Neuronal stem cell (in vitro differentiated cells): Measurements from ENCODE around the gene WAC. TPM values are rescaled to one million over a fixed set of nuclear protein-coding genes. Genes with fewer than 3 reads are reported as not detected.
"Not testable (repeated sequence)": the region's sequence is repeated elsewhere in the genome, so short reads cannot be mapped to it uniquely, and the experiment has no call there.

ENCODE experiments used
- DNase-seq: peaks from one replicate; pipeline ENCODE4 v3.0.0-alpha.2; 2013; ENCODE audit warnings: low spot score
- H2AFZ ChIP-seq: one replicate; pipeline ENCODE4 v1.6.1; 2013; ENCODE audit warnings: mild to moderate bottlenecking, low read length, inconsistent platforms
- H2AK5ac ChIP-seq: 2 replicates; pipeline ENCODE4 v1.6.1; 2013; ENCODE audit warnings: low read depth, mild to moderate bottlenecking, inconsistent platforms, low read length, moderate library complexity, mixed read lengths
- H2BK120ac ChIP-seq: 2 replicates; pipeline ENCODE4 v1.6.1; 2013; ENCODE audit warnings: low read depth, mild to moderate bottlenecking, inconsistent platforms, low read length, moderate library complexity, mixed read lengths
- H2BK12ac ChIP-seq: one replicate; pipeline ENCODE4 v1.6.1; 2013; ENCODE audit warnings: low read length, inconsistent platforms
- H2BK15ac ChIP-seq: 2 replicates; pipeline ENCODE4 v1.6.1; 2013; ENCODE audit warnings: mild to moderate bottlenecking, low read length, inconsistent platforms, mixed read lengths
- H2BK5ac ChIP-seq: one replicate; pipeline ENCODE4 v1.6.1; 2013; ENCODE audit warnings: inconsistent platforms, mild to moderate bottlenecking, low read length, moderate library complexity
- H3K14ac ChIP-seq: one replicate; pipeline ENCODE4 v1.6.1; 2013; ENCODE audit warnings: low read length, inconsistent platforms
- H3K18ac ChIP-seq: 2 replicates; pipeline ENCODE4 v1.6.1; 2013; ENCODE audit warnings: low read length, inconsistent platforms
- H3K23ac ChIP-seq: 2 replicates; pipeline ENCODE4 v1.6.1; 2013; ENCODE audit warnings: low read depth, mild to moderate bottlenecking, mixed read lengths, low read length, inconsistent platforms; ENCODE audit not compliant: poor library complexity
- H3K27ac ChIP-seq: replicated peaks from 3 replicates; pipeline ENCODE4 v1.5.1; 2013; ENCODE audit warnings: low read length, inconsistent platforms
- H3K27me3 ChIP-seq, 3 experiments: 2 replicates each; pipeline ENCODE4 v1.6.1; 2013; ENCODE audit warnings: low read length in 3 of 3, mild to moderate bottlenecking in 2 of 3, inconsistent platforms in 1 of 3, low read depth in 1 of 3, mixed read lengths in 1 of 3, moderate library complexity in 1 of 3; ENCODE audit not compliant: control insufficient read depth in 3 of 3, insufficient read depth in 3 of 3
- H3K36me3 ChIP-seq, 2 donors: replicated peaks in 1 of 2; 2 replicates each; pipeline ENCODE4 v1.6.1; 2013; ENCODE audit warnings: low read length in 2 of 2; ENCODE audit not compliant: control insufficient read depth in 2 of 2, insufficient read depth in 2 of 2
- H3K4ac ChIP-seq: 2 replicates; pipeline ENCODE4 v1.6.1; 2013; ENCODE audit warnings: inconsistent platforms, mild to moderate bottlenecking, low read length, moderate library complexity
- H3K4me1 ChIP-seq, 2 donors: 1 replicate in 1 of 2; 2 replicates in 1 of 2; pipeline ENCODE4 v1.6.1; 2013; ENCODE audit warnings: low read length in 2 of 2, low read depth in 1 of 2; ENCODE audit not compliant: control insufficient read depth in 2 of 2, insufficient read depth in 1 of 2
- H3K4me2 ChIP-seq: one replicate; pipeline ENCODE4 v1.6.1; 2013; ENCODE audit warnings: mild to moderate bottlenecking, low read length, inconsistent platforms; ENCODE audit not compliant: insufficient read depth, poor library complexity, severe bottlenecking
- H3K4me3 ChIP-seq, 2 donors: 2 replicates each; pipeline ENCODE4 v1.5.1; 2013; ENCODE audit warnings: low read length in 2 of 2, mild to moderate bottlenecking in 2 of 2, inconsistent platforms in 1 of 2, moderate library complexity in 1 of 2
- H3K79me1 ChIP-seq: one replicate; pipeline ENCODE4 v1.6.1; 2013; ENCODE audit warnings: low read depth, mild to moderate bottlenecking, inconsistent platforms, low read length, moderate library complexity
- H3K9ac ChIP-seq: one replicate; pipeline ENCODE4 v1.6.1; 2013; ENCODE audit warnings: mild to moderate bottlenecking, low read depth, low read length, inconsistent platforms; ENCODE audit not compliant: poor library complexity
- H3K9me3 ChIP-seq, 2 donors: replicated peaks in 1 of 2; 2 replicates each; pipeline versions ENCODE3 to v1.6.1; 2013; ENCODE audit warnings: low read length in 2 of 2, mild to moderate bottlenecking in 2 of 2, inconsistent platforms in 1 of 2, low read depth in 1 of 2, mixed read lengths in 1 of 2, moderate library complexity in 1 of 2; ENCODE audit not compliant: control insufficient read depth in 2 of 2, insufficient read depth in 1 of 2
- H4K8ac ChIP-seq: one replicate; pipeline ENCODE4 v1.6.1; 2013; ENCODE audit warnings: low read depth, mild to moderate bottlenecking, inconsistent platforms, low read length, moderate library complexity
- H4K91ac ChIP-seq: one replicate; pipeline ENCODE4 v1.6.1; 2013; ENCODE audit warnings: low read length, low read depth, mild to moderate bottlenecking, inconsistent platforms; ENCODE audit not compliant: poor library complexity
- WGBS, 2 donors: extraction: QIAGEN DNeasy Blood & Tissue Kit; methylation state at CpG; one replicate each; pipeline ENCODE4 v1.1.7; 2013; ENCODE audit warnings: missing lambda C conversion rate in 2 of 2, mixed read lengths in 1 of 2; ENCODE audit not compliant: insufficient read length in 2 of 2, insufficient replicate concordance in 1 of 2; ENCODE audit errors: extremely low coverage in 2 of 2; 5-methylcytosine and 5-hydroxymethylcytosine counted together
- polyA plus RNA-seq, 2 experiments: library from polyadenylated mRNA; stranded (reverse); fragments of 200-250 nt; gene quantifications; one replicate each; pipeline ENCODE4 v1.2.3, GENCODE V29; 2013

WAC gene
- 150 TPM for polyA plus RNA-seq (2013, experiment 1 of 2)
- polyA plus RNA-seq (2013, experiment 2 of 2) = 162 TPM

GRCh38 chr10:28532337-28533185, at the start of gene WAC:
Gene WAC, plus strand, starts transcription at chr10:28533118. Its CDS starts 462 bp downstream, at chr10:28533580.
- H3K23ac ChIP-seq = peak within 1 kb of the TSS; percentile 98
- H3K36me3 ChIP-seq = peaks cover 8 to 48% of the 10 kb centered on the region in 2 donors
- H2BK12ac ChIP-seq = peak within 1 kb of the TSS; percentile 66
- WGBS, 2 donors = no CpG with 5 or more reads among the region's 102 CpGs
- peak within 1 kb of the TSS; percentile 65 to 98 for H3K4me3 ChIP-seq
- H2BK120ac ChIP-seq = peak within 1 kb of the TSS; percentile 58
- peak within 1 kb of the TSS; percentile 99 for H3K27ac ChIP-seq
- no peaks in the 10 kb centered on the region for H3K27me3 ChIP-seq
- peak within 1 kb of the TSS; percentile 70 for H3K4me2 ChIP-seq
- H3K79me1 ChIP-seq = no peaks in the 10 kb centered on the region
- no peaks in the 10 kb centered on the region for H3K9me3 ChIP-seq
- H2AK5ac ChIP-seq = peak within 1 kb of the TSS; percentile 74
- peak within 1 kb of the TSS; percentile 95 for H3K14ac ChIP-seq
- peak within 1 kb of the TSS; percentile 99 for H3K9ac ChIP-seq
- H2BK5ac ChIP-seq = peak within 1 kb of the TSS; percentile 97
- H4K91ac ChIP-seq = peak within 1 kb of the TSS; percentile 5
- peaks cover 3 to 4% of the 10 kb centered on the region in 2 donors for H3K4me1 ChIP-seq
- H4K8ac ChIP-seq = no peak within 1 kb of the TSS
- H2BK15ac ChIP-seq = peak within 1 kb of the TSS; percentile 64
- peak within 1 kb of the TSS; percentile 5 for H3K4ac ChIP-seq
- H2AFZ ChIP-seq = peak within 1 kb of the TSS; percentile 99
- DNase-seq = peak; percentile 95
- peak within 1 kb of the TSS; percentile 100 for H3K18ac ChIP-seq

- no CpG with 5 or more reads among the region's 6 CpGs for WGBS, 2 donors
- Histone ChIP-seq H2AFZ (no peak overlapping the region), H3K27me3 (no peaks in the 10 kb centered on the region), H3K4me2 (no peak overlapping the region), H3K9me3 (peaks cover 0 to under 1% of the 10 kb centered on the region in 2 donors), H3K27ac (no peak overlapping the region), H2BK12ac (no peak overlapping the region), H2AK5ac (no peak overlapping the region), H3K4ac (no peak overlapping the region), H4K91ac (no peak overlapping the region), H3K79me1 (no peaks in the 10 kb centered on the region), H2BK5ac (no peak overlapping the region), H4K8ac (no peak overlapping the region), H2BK120ac (no peak overlapping the region), H3K4me3 (no peak overlapping the region), H3K23ac (no peak overlapping the region), H3K4me1 (no peaks in the 10 kb centered on the region), H3K9ac (no peak overlapping the region), H3K14ac (no peak overlapping the region), H2BK15ac (no peak overlapping the region), H3K36me3 (no peaks in the 10 kb centered on the region), H3K18ac (no peak overlapping the region)
- DNase-seq = no peak
Measured at GRCh38 chr10:28489206-28489605, 43.7 kb upstream of the WAC start.

DNA sequence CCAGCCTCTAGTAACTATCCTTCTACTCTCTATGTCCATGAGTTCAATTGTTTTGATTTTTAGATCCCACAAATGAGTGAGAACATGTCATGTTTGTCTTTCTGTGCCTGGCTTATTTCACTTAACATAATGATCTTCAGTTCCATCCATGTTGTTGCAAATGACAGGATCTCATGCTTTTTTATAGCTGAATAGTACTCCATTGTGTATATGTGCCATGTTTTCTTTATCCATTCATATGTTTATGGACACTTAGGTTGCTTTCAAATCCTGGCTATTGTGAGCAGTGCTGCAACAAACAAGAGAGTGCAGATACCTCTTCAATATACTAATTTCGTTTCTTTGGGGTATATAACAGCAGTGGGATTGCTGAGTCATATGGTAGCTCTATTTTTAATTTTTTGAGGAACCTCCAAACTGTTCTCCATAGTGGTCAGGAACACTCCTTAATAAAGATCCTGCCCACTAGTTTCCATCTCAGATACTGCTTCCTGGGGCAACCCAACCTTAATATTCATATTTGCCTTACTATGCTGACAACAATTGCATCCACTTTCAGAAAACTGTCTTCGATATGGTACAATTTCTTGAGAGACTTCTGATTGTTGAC, 42.6 kb upstream of the WAC start:
- H3K9ac ChIP-seq, DNase-seq, H3K27me3 ChIP-seq, H2BK5ac ChIP-seq, H3K36me3 ChIP-seq, H2BK120ac ChIP-seq, H2AFZ ChIP-seq, H3K4me1 ChIP-seq, H3K79me1 ChIP-seq, H3K14ac ChIP-seq, H4K91ac ChIP-seq, H3K4me3 ChIP-seq, H3K9me3 ChIP-seq, H3K23ac ChIP-seq, H2BK15ac ChIP-seq, H2BK12ac ChIP-seq, H3K18ac ChIP-seq, H4K8ac ChIP-seq, H3K4me2 ChIP-seq, H2AK5ac ChIP-seq, H3K27ac ChIP-seq, H3K4ac ChIP-seq: not testable (repeated sequence)
- no CpG with 5 or more reads among the region's 2 CpGs for WGBS, 2 donors
